ENCODE measurements around the gene FYB1. TPM values are rescaled to one million over a fixed set of nuclear protein-coding genes. Genes with fewer than 3 reads are reported as not detected.
A peak's percentile ranks its signal among the peaks of the same experiment; 100 is the strongest.

Gene FYB1
- polyA plus RNA-seq, 3 donors: 75.3 to 141 (median 118) TPM

DNA sequence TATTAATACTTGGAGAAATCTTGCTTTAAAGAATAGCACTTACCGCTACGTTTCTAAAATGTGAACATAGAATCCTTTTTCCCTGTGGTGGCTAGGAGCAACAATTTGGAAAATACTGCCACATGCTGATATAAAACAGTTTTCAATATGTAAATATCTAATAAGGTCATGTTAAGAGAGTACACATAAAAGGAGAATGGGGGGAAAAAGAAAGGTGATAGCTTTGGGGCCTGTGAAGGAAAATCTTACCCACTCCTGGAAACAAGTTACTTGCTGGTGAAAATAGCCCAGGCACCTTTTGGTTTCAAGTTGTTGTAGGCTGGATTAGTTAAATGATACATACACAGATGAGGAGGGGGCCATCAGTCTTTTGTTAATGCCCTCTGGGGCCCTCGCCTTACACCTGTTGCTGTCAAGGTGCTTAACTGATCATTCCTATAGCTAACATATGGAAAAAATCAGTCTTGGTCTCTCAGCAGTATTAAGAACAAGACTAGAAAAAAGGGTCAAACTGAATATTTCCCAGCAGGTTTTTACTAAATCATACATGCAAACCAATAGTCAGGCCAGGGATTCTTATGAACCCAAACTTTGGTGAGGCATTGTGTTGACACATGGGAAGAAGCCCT is 24.1 kb downstream of the FYB1 start:
- DNase-seq: no peak
- TF ChIP-seq, protein P1, sequence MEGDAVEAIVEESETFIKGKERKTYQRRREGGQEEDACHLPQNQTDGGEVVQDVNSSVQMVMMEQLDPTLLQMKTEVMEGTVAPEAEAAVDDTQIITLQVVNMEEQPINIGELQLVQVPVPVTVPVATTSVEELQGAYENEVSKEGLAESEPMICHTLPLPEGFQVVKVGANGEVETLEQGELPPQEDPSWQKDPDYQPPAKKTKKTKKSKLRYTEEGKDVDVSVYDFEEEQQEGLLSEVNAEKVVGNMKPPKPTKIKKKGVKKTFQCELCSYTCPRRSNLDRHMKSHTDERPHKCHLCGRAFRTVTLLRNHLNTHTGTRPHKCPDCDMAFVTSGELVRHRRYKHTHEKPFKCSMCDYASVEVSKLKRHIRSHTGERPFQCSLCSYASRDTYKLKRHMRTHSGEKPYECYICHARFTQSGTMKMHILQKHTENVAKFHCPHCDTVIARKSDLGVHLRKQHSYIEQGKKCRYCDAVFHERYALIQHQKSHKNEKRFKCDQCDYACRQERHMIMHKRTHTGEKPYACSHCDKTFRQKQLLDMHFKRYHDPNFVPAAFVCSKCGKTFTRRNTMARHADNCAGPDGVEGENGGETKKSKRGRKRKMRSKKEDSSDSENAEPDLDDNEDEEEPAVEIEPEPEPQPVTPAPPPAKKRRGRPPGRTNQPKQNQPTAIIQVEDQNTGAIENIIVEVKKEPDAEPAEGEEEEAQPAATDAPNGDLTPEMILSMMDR (IDR thresholded peaks at IDR 0.05): no peak
- Histone ChIP-seq H3K36me3 (replicated peaks in 1 of 2; ENCODE audit: control insufficient read depth in 1 of 2, insufficient read depth in 2 of 2, low read length in 2 of 2) (peaks cover 28 to 61% of the 10 kb centered on the region in 2 donors), H3K79me2 (ENCODE audit: insufficient read depth, low read length) (peaks cover 98% of the 10 kb centered on the region), H2AFZ (ENCODE audit: insufficient read depth, low read depth, low read length, poor library complexity, severe bottlenecking) (no peak overlapping the region), H3K9me3 (replicated peaks in 1 of 2; ENCODE audit: control insufficient read depth in 1 of 2, insufficient read depth in 1 of 2, low read length in 2 of 2) (no peaks in the 10 kb centered on the region), H3K4me3 (replicated peaks in 1 of 3; ENCODE audit: low read depth in 2 of 3, low read length in 3 of 3) (no peak overlapping the region), H3K27ac (ENCODE audit: low read depth in 1 of 2, low read length in 2 of 2) (peak overlapping the region in 1 of 2 donors; percentile 63), H3K4me2 (replicated peaks; ENCODE audit: extremely low read depth, low read length, poor library complexity, severe bottlenecking) (peak overlapping the region; percentile 8), H4K20me1 (ENCODE audit: insufficient read depth, low read length) (peaks cover 100% of the 10 kb centered on the region), H3K4me1 (ENCODE audit: control insufficient read depth in 1 of 2, insufficient read depth in 2 of 2, low read length in 2 of 2) (peaks cover 74 to 86% of the 10 kb centered on the region in 2 donors), H3K27me3 (ENCODE audit: control insufficient read depth in 2 of 2, insufficient read depth in 2 of 2, low read length in 2 of 2) (no peaks in the 10 kb centered on the region), H3K9ac (ENCODE audit: insufficient read depth, low read length, poor library complexity, severe bottlenecking) (no peak overlapping the region)
- Mint-ChIP-seq H3K4me3 (no peak overlapping the region), H3K4me1 (peaks cover 87% of the 10 kb centered on the region), H3K27ac (peak overlapping the region in 5 of 7 donors; percentile 44 to 70 (median 53)), H3K36me3 (peaks cover 55 to 57% of the 10 kb centered on the region in 2 donors), H3K9me3 (no peaks in the 10 kb centered on the region), H3K27me3 (ENCODE audit: low read depth in 3 of 3) (no peaks in the 10 kb centered on the region)
- no CpG with 5 or more reads among the region's 3 CpGs for WGBS (ENCODE audit: insufficient coverage)
- intact Hi-C loops (cut with micrococcal nuclease): no loop called here

GRCh38 chr5:39194466-39195136 is 24.8 kb downstream of the FYB1 start:
- peak overlapping the region; percentile 8 for H3K4me2 ChIP-seq (replicated peaks; ENCODE audit: extremely low read depth, low read length, poor library complexity, severe bottlenecking)
- Mint-ChIP-seq H3K27ac (peak overlapping the region; percentile 37 to 92 (median 80)), H3K27me3 (ENCODE audit: low read depth in 3 of 3) (peaks cover 0 to 2% (median 0%) of the 10 kb centered on the region in 3 donors), H3K4me1 (peaks cover 87% of the 10 kb centered on the region), H3K9me3 (no peaks in the 10 kb centered on the region), H3K36me3 (peaks cover 52 to 55% of the 10 kb centered on the region in 2 donors), H3K4me3 (peak overlapping the region in 1 of 2 donors; percentile 18)
- peaks cover 22 to 61% of the 10 kb centered on the region in 2 donors for H3K36me3 ChIP-seq (replicated peaks in 1 of 2; ENCODE audit: control insufficient read depth in 1 of 2, insufficient read depth in 2 of 2, low read length in 2 of 2)
- H3K9me3 ChIP-seq (replicated peaks in 1 of 2; ENCODE audit: control insufficient read depth in 1 of 2, insufficient read depth in 1 of 2, low read length in 2 of 2): no peaks in the 10 kb centered on the region
- H3K79me2 ChIP-seq (ENCODE audit: insufficient read depth, low read length): peaks cover 98% of the 10 kb centered on the region
- no peak for DNase-seq
- no peak overlapping the region for H3K9ac ChIP-seq (ENCODE audit: insufficient read depth, low read length, poor library complexity, severe bottlenecking)
- TF ChIP-seq, protein P1 (IDR thresholded peaks at IDR 0.05): no peak
- WGBS (ENCODE audit: insufficient coverage): 5% methylated on average over 10 of the region's 11 CpGs
- intact Hi-C loops (cut with micrococcal nuclease): no loop called here
- peak overlapping the region in 1 of 2 donors; percentile 63 for H3K27ac ChIP-seq (ENCODE audit: low read depth in 1 of 2, low read length in 2 of 2)
- H3K27me3 ChIP-seq (ENCODE audit: control insufficient read depth in 2 of 2, insufficient read depth in 2 of 2, low read length in 2 of 2): no peaks in the 10 kb centered on the region
- peaks cover 100% of the 10 kb centered on the region for H4K20me1 ChIP-seq (ENCODE audit: insufficient read depth, low read length)
- H2AFZ ChIP-seq (ENCODE audit: insufficient read depth, low read depth, low read length, poor library complexity, severe bottlenecking): no peak overlapping the region
- peaks cover 74 to 86% of the 10 kb centered on the region in 2 donors for H3K4me1 ChIP-seq (ENCODE audit: control insufficient read depth in 1 of 2, insufficient read depth in 2 of 2, low read length in 2 of 2)
- no peak overlapping the region for H3K4me3 ChIP-seq (replicated peaks in 1 of 3; ENCODE audit: low read depth in 2 of 3, low read length in 3 of 3)

Data from CD14-positive monocyte (primary cell).